AG04449 (cell line): ENCODE data around the gene SUMO2.
"Not testable (repeated sequence)": the region's sequence is repeated elsewhere in the genome, so short reads cannot be mapped to it uniquely, and the experiment has no call there.

Experiments
- CTCF ChIA-PET: fragments of 350-600 bp; formaldehyde crosslinking; extraction: SDS; loops from one replicate; lab custom pipeline; 2021; ENCODE audit warnings: antibody characterized with exemption; lab: Yijun Ruan, JAX
- POLR2A ChIA-PET: fragments of 400-600, 350-600 bp; formaldehyde crosslinking; extraction: SDS; loops from one replicate; lab custom pipeline; 2020; ENCODE audit warnings: antibody characterized with exemption, inconsistent platforms; lab: Yijun Ruan, JAX
- DNase-seq: peaks from one replicate; pipeline ENCODE4 v3.0.0-alpha.2; 2010; ENCODE audit warnings: low read depth, low spot score
- H3K4me3 ChIP-seq: 2 replicates; pipeline ENCODE4 v1.5.1; 2011; ENCODE audit warnings: low read depth, mild to moderate bottlenecking, control low read depth, low read length
- CTCF ChIP-seq: IDR thresholded peaks from one replicate; pipeline ENCODE4 v1.5.1; 2011; ENCODE audit warnings: mild to moderate bottlenecking, moderate library complexity, low read length, control low read depth, inconsistent platforms; ENCODE audit not compliant: insufficient read depth; ENCODE audit errors: missing control alignments

The SUMO2 gene

DNA sequence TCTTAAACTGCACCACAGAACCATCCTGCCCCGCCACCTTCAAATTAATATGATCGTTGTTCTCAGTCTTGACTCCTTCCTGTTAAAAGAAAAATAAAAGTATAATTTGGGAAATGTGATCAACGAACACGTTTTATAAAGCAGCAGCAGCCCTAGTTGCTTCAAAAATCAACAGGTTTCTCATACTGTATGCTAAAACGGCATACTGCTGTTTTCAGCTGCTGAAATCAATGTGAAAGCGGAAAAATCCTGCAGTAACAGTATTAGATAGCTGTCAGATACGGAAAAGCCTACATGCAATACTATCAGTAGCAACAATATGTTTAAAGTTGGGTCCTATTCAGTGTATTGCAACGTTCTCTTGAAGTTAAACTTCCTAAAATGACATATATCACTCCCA is 1.6 kb downstream of the SUMO2 start:
- H3K4me3 ChIP-seq = peak overlapping the region; percentile 93
- no peak for DNase-seq
- POLR2A ChIA-PET = no interaction called here
- TF ChIP-seq CTCF = no peak
- CTCF ChIA-PET = interaction anchor here (0.9 to 3.0 kb wide), 7 partner anchors 10 to 122 kb away, joined by 3 to 23 read pairs (median 4); no protein-coding TSS in a partner anchor

DNA sequence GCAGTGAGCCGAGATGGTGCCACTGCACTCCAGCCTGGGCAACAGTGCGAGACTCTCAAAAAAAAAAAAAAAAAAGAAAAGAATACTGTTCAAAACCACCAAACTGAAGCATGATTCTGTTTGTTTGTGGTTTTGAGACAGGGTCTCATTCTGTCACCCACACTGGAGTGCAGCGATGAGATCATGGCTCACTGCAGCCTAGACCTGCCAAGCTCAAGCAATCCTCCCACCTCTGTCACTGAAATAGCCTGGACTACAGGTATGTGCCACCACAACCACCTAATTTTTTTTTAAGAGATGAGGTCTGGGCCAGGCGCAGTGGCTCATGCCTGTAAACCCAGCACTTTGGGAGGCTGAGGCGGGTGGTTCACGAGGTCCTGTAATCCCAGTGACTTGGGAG is 4.3 kb downstream of the SUMO2 start:
- H3K4me3 ChIP-seq = no peak overlapping the region
- no peak for TF ChIP-seq CTCF
- DNase-seq = no peak
- ChIA-PET POLR2A (no interaction called here), CTCF (no interaction called here)

DNA sequence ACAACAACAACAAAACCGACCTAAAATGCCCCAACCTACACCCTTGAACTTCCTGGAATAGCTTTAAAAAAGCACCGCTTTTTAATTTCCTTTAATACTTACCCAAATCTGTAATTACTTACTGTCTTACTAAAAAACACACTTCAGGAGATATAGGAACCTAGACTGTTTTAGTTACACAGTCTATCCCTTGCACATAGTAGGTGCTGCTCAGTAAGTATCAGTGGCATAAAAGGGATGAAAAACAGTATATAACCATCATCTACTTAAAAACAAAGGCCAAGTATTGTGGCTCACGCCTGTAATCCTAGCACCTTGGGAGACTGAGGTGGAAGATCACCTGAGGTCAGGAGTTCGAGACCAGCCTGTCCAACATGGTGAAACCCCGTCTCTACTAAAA is 6.1 kb downstream of the SUMO2 start:
- TF ChIP-seq CTCF = no peak
- H3K4me3 ChIP-seq = no peak overlapping the region
- no peak for DNase-seq
- POLR2A ChIA-PET = interaction anchor here (0.7 kb wide), 1 partner anchor 60 kb away, joined by 3 read pairs; no protein-coding TSS in a partner anchor
- CTCF ChIA-PET = interaction anchor here (0.6 to 3.3 kb wide), 6 partner anchors 10 to 235 kb away, joined by 3 to 25 read pairs (median 4); no protein-coding TSS in a partner anchor

- ChIA-PET CTCF (interaction anchor here (0.9 to 3.3 kb wide), 6 partner anchors 8 to 214 kb away, joined by 3 to 25 read pairs (median 6); partner anchors contain the start of gene SUMO2), POLR2A (no interaction called here)
- no peak for TF ChIP-seq CTCF
- DNase-seq = no peak
- no peak overlapping the region for H3K4me3 ChIP-seq
Observed at GRCh38 chr17:75174996-75175395, 7.8 kb downstream of the SUMO2 start.

GRCh38 chr17:75173526-75173925 is 9.2 kb downstream of the SUMO2 start:
- POLR2A ChIA-PET = no interaction called here
- no peak overlapping the region for H3K4me3 ChIP-seq
- no peak for TF ChIP-seq CTCF
- CTCF ChIA-PET = interaction anchor here (0.8 to 5.3 kb wide), 12 partner anchors 9 to 212 kb away, joined by 3 to 45 read pairs (median 3); partner anchors contain the start of gene SUMO2
- DNase-seq = no peak

- CTCF ChIA-PET = interaction anchor here (0.6 to 6.3 kb wide), 4 partner anchors 11 to 109 kb away, joined by 3 to 67 read pairs (median 4); no protein-coding TSS in a partner anchor
- TF ChIP-seq CTCF = no peak
- DNase-seq = no peak
- H3K4me3 ChIP-seq = no peak overlapping the region
- POLR2A ChIA-PET = interaction anchor here (0.9 kb wide), 1 partner anchor 14 kb away, joined by 4 read pairs; the partner anchor contains the start of gene SUMO2
Observed at GRCh38 chr17:75168998-75169397, 13.8 kb downstream of the SUMO2 start.

DNA sequence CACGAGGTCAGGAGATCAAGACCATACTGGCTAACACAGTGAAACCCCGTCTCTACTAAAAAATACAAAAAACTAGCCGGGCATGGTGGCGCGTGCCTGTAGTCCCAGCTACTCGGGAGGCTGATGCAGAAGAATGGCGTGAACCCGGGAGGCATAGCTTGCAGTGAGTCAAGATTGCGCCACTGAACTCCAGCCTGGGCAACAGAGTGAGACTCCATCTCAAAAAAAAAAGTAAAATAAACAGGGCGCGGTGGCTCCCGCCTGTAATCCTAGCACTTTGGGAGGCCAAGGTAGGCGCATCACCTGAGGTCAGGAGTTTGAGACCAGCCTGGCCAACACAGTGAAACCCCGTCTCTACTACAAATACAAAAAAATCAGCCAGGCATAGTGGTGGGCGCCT is 18.2 kb downstream of the SUMO2 start:
- H3K4me3 ChIP-seq, DNase-seq, POLR2A ChIA-PET: not testable (repeated sequence)
- CTCF ChIA-PET = interaction anchor here (1.0 to 2.4 kb wide), 2 partner anchors 9 to 50 kb away, joined by 3 to 9 read pairs; no protein-coding TSS in a partner anchor
